Right cardiac atrium (tissue), 5 donors: Measurements from ENCODE around the gene CDKAL1. TPM values are rescaled to one million over a fixed set of nuclear protein-coding genes. Genes with fewer than 3 reads are reported as not detected.
"Not testable (repeated sequence)": the region's sequence is repeated elsewhere in the genome, so short reads cannot be mapped to it uniquely, and the experiment has no call there.

Experiments used
- ATAC-seq, 2 donors: fragments of 200-7000 bp; cut with Tn5 transposase; one replicate each; pipeline versions ENCODE4 v1.8.0 to v1.9.1; 2020; ENCODE audit warnings: moderate library complexity in 2 of 2, mild to moderate bottlenecking in 1 of 2
- DNase-seq, 3 donors: peaks; one replicate each; pipeline ENCODE4 v3.0.0-alpha.2; 2020
- H3K27ac ChIP-seq: one replicate; pipeline ENCODE4 v1.5.1; 2013; ENCODE audit warnings: mild to moderate bottlenecking, low read length, control low read depth, moderate library complexity
- H3K27me3 ChIP-seq: one replicate; pipeline ENCODE4 v1.6.1; 2013; ENCODE audit not compliant: control insufficient read depth, insufficient read depth
- H3K4me1 ChIP-seq: one replicate; pipeline ENCODE4 v1.6.1; 2013; ENCODE audit warnings: low read length; ENCODE audit not compliant: control insufficient read depth, insufficient read depth
- H3K4me3 ChIP-seq: one replicate; pipeline ENCODE4 v1.5.1; 2013; ENCODE audit warnings: low read length, control low read depth
- H3K9me3 ChIP-seq: one replicate; pipeline ENCODE4 v1.6.1; 2013; ENCODE audit warnings: low read length; ENCODE audit not compliant: control insufficient read depth
- WGBS: extraction: QIAGEN DNeasy Blood & Tissue Kit; methylation state at CpG from one replicate; pipeline ENCODE4 v1.1.7; 2013; 5-methylcytosine and 5-hydroxymethylcytosine counted together
- intact Hi-C, 4 donors: fragments of 100-400 bp; cut with DNase I; formaldehyde crosslinking; loops; one replicate each; pipeline versions ENCODE4 v1.11.0 to v1.14.0; 2022 to 2023
- long read RNA-seq, 4 donors: library from polyadenylated mRNA; unstranded; transcript quantifications; one replicate each; pipeline ENCODE4 v2.0.0, GENCODE V29; 2020 to 2021
- polyA plus RNA-seq: library from polyadenylated mRNA; stranded (reverse); fragments of 200-250 nt; gene quantifications from one replicate; pipeline ENCODE4 v1.2.3, GENCODE V29; 2013
- total RNA-seq, 4 donors: library from RNA; stranded (reverse); fragmentation: NEBNext Ultra II Directional; extraction: Animal tissue kit (Norgen Biotek cat#: 25700); gene quantifications; one replicate each; pipeline ENCODE4 v1.2.1, GENCODE V29; 2021
- donor health status: healthy with polysubstance abuse.
- donor health status: DM: no; HTN: yes; CAD: no.
- donor health status: DM: no; HTN: no; CAD: no.
- donor health status: DM: no; HTN: yes; CAD: no; lungs with severe emphysema.
- donor health status: DM: yes; HTN: yes; CAD: no.

Gene CDKAL1
- total RNA-seq (10 to 100 TPM in 3 of 4 donors, 1 to 10 TPM in 1; 9.7 to 11.5 (median 11.0) TPM), polyA plus RNA-seq (3.6 TPM)
- long read RNA-seq, donor 1, transcript CDKAL1-201 (16 exons, 3,272 nt), result major isoform, 13 of 17 reads
- long read RNA-seq, donor 1, partial matches to known transcripts, result 0 of 17 reads
- long read RNA-seq, donor 1, other reads (novel, unspliced or antisense), result 4 of 17 reads
- long read RNA-seq, donor 2, partial matches to known transcripts, result 0 of 7 reads
- long read RNA-seq, donor 2, other reads (novel, unspliced or antisense), result 3 of 7 reads
- long read RNA-seq, donor 3, transcript CDKAL1-201 (16 exons, 3,272 nt), result major isoform, 10 of 22 reads
- long read RNA-seq, donor 3, partial matches to known transcripts, result 4 of 22 reads
- long read RNA-seq, donor 3, other reads (novel, unspliced or antisense), result 8 of 22 reads
- long read RNA-seq, donor 4, partial matches to known transcripts, result 2 of 4 reads
- long read RNA-seq, donor 4, other reads (novel, unspliced or antisense), result 0 of 4 reads

DNA sequence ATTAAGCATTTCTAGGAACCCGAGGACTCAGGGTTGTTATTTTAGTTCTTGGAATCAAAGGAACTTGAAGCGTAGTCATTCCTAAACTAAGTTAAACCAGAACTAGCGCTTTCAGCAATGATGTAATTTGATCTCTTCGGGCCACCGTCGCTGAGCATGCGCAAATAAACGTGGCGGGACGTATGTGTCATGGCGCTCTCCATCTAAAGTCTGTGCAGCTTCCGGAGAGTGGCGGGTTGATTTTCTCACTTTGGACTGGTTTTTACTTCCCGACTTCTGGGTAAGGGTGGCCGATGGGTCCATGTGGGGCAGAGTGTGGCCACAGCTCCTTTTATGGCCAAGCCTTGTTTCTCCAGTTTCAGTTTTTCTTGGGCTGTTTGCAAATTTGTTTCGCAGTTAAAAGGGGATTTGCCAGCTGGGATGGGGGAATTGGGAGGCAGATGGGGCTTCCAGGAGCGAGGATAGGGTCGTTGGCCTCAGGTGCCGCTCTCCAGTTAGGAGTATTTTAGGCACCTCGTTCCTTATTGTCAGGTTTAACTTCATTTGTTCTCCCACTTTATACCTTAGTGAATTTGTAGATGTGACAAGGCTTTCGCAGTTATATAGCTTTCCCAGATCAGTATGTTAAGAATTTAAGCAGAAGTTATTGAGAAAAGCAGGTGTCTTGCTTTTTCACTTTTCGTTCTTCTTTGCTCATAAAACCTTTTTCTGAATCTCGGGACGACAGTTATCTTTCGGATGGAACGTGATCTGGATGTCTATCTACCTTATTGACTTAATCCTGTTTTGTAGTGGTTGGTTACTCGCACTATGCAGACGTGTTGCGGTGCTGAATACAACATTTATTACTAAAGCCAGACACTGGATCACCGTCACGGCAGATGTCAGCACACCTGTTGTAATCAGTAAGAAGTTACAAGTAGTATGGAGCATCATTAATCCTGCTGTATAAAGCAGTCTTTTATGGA lies at the start of gene CDKAL1:
Gene CDKAL1 (plus strand): TSS at position 163 of the 968 bp plus-strand sequence. CDS start 11,894 bp downstream, outside the sequence.
- peak within 1 kb of the TSS; percentile 95 for H3K4me3 ChIP-seq
- H3K27me3 ChIP-seq, result no peaks in the 10 kb centered on the region
- intact Hi-C loops, result loop anchor here in 2 of 4 donors (5.0 to 10.0 kb wide), 2 partner anchors 132 to 440 kb away; partner anchors contain the start of gene E2F3 (in 1 of the 2)
- H3K4me1 ChIP-seq, result no peaks in the 10 kb centered on the region
- H3K9me3 ChIP-seq, result no peaks in the 10 kb centered on the region
- peak; percentile 89 to 94 (median 94) for DNase-seq
- peak within 1 kb of the TSS; percentile 85 for H3K27ac ChIP-seq
- WGBS, result 2% methylated on average over 31 of the region's 31 CpGs
- ATAC-seq, result peak; percentile 92 to 93

DNA sequence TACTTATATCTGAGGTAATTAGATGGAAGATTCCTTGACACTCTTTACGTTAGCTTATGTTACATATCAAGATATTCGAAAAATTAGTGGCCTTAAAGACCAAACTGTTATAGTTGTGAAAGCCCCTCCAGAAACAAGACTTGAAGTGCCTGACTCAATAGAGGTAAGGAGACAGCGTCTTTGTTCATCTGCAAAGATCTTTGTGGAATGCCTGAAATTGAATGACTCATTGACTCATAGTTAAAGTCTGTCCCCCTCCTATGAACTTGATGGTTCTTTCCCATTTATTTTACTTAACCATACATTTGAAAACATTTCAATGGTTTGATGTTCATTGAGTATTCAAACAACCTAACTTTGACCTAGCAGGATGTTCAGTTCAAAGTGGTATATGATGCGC lies 47.6 kb upstream of the CDKAL1 start:
- 97% methylated on average over 4 of the region's 4 CpGs for whole genome bisulfite sequencing
- no peaks in the 10 kb centered on the region for H3K9me3 ChIP-seq
- H3K4me3 ChIP-seq, result no peak overlapping the region
- H3K4me1 ChIP-seq, result no peaks in the 10 kb centered on the region
- ATAC-seq (no peak), DNase-seq (no peak)
- H3K27me3 ChIP-seq, result no peaks in the 10 kb centered on the region
- no peak overlapping the region for H3K27ac ChIP-seq
- intact Hi-C loops, result no loop called here

DNA sequence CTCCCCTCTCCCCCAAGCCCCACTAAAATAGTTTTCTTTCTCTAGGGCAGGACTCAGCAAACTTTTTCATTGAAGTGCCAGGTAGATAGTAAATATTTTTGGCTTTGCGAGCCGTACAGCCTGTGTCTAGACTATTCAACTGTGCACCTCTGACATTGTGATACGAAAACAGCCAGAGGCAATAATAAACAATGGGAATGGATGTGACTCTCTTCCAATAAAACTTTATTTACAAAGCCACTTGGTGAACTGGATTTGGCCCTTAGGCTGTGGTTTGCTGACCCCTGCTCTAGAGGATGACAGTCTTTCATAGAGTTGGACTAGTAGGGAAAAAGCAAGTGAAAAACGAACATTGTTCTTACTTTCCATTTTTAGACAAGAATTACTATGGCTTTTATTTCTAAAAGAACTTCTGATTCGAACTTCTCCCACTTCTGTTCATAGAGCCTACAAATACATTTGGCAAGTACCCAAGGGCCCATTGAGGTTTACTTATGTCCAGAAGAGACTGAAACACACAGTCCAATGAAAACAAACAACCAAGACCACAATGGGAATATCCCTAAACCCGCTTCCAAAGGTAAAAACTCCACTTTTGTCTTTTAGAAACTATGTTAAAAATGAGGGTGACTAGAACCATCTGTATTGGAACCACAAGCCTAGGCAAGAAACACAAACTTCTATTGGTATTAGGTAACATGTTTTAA lies 46.4 kb upstream of the CDKAL1 start:
- Histone ChIP-seq H3K27me3 (no peaks in the 10 kb centered on the region), H3K27ac (no peak overlapping the region), H3K4me3 (no peak overlapping the region), H3K9me3 (no peaks in the 10 kb centered on the region), H3K4me1 (no peaks in the 10 kb centered on the region)
- WGBS, result 91% methylated on average over 6 of the region's 6 CpGs
- DNase-seq (no peak), ATAC-seq (no peak)
- intact Hi-C loops, result no loop called here

DNA sequence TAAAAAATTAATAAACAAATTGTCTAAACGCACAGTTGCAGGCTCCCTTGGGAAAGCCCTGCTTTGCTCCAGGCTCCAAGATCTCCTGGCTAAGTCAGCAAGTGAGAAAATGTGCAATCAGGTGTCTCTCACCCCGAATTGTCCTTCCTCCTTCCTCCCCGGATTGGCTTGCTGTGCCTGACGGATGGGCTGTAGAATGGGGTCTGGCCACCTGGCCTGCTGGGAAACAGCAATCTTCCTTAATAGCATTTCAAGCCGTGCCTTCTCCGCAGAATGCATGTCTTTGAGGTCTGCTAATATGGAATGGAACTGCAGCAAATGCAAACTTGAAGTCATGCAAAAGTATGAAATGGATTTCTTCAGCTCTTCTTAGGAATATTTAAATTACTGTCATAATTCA lies 43.7 kb upstream of the CDKAL1 start:
- intact Hi-C loops, result no loop called here
- no peaks in the 10 kb centered on the region for H3K9me3 ChIP-seq
- ATAC-seq (no peak), DNase-seq (no peak)
- H3K4me1 ChIP-seq, result no peaks in the 10 kb centered on the region
- H3K27me3 ChIP-seq, result no peaks in the 10 kb centered on the region
- 95% methylated on average over 6 of the region's 6 CpGs for WGBS
- H3K4me3 ChIP-seq, result no peak overlapping the region
- H3K27ac ChIP-seq, result no peak overlapping the region

DNA sequence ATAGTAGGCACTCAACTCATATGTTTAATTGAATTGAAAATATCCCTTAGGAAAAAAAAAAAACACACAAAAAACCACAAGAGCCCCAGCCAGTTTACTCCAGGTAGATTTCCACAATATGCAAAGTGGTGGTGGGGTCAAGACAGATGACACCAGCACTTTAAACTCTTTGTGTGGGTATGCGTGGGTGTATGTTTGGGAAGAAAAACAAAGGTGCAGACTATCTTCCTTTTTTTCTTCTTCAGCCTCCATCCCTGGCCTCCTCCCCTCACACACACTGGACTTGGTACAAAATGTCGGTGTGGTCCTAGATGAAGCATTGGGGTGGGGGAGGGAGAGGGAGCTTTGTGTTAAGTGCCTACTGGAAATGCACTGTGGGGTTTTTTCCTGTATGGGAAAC lies 42.2 kb upstream of the CDKAL1 start:
- H3K9me3 ChIP-seq, result no peaks in the 10 kb centered on the region
- H3K4me3 ChIP-seq, result no peak overlapping the region
- H3K27me3 ChIP-seq, result no peaks in the 10 kb centered on the region
- intact Hi-C loops, result no loop called here
- ATAC-seq, result no peak
- 94% methylated on average over 2 of the region's 2 CpGs for WGBS
- no peaks in the 10 kb centered on the region for H3K4me1 ChIP-seq
- DNase-seq, result no peak
- no peak overlapping the region for H3K27ac ChIP-seq

DNA sequence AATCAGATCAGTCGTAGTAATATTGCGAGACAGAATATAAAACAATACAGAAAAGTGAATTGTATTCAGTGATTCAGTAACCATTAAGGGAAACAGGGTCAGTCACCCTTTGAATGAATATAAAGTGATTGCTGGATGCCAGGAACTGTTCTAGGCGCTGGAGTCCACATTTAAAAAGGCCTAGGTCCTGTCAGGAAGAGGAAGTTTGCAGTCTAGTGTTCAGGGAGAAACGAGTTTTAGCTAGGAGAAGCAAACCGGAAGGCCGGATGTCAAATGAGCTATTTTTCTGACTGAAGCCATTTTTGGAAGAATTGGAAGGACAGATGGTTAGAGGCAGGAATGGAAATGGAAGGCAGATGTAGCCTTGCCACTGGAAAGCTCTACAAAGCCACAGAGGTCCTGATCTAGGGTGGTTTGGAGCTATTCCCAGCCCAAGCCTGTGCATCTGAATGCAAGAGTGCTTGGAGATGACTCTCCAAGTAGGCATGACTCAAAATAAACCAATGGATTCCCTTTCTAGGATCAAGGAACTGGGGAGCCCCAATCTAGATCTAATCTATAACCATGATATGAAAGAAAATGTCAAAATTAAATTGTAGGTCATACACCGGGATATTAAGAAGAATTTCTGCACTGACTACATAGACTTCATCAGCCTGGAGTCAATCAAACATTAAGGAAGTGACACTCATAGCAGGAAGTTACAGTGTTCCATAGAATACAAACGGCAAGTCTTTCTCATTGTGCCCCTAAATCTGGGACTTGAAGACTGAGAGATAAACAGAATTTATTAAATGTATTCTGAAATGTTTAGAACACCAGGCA lies 36.8 kb upstream of the CDKAL1 start:
- no peaks in the 10 kb centered on the region for H3K9me3 ChIP-seq
- intact Hi-C loops, result no loop called here
- no peak for DNase-seq
- H3K27ac ChIP-seq, result no peak overlapping the region
- H3K4me1 ChIP-seq, result no peaks in the 10 kb centered on the region
- H3K4me3 ChIP-seq, result no peak overlapping the region
- WGBS, result 65% methylated on average over 8 of the region's 8 CpGs
- no peaks in the 10 kb centered on the region for H3K27me3 ChIP-seq
- ATAC-seq, result no peak

DNA sequence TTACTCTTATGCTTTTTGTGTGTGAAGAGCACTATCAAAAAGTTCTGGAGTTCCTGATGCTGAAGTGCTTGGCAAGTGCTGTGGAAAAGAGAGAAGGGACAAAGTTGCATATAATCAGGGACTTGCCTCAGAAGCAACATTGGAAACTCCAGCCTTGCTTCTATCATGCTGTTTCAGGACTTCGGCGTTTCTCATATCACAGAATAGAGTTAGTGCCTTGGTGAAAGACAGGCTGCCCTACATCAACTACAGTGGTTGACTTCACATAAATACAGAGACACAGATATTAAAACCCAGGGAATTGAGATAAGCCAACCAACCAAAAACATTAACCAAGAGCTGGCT lies 36.2 kb upstream of the CDKAL1 start:
- Histone ChIP-seq H3K27me3 (no peaks in the 10 kb centered on the region), H3K27ac (peak overlapping the region; percentile 19), H3K4me1 (no peaks in the 10 kb centered on the region), H3K4me3 (no peak overlapping the region), H3K9me3 (no peaks in the 10 kb centered on the region)
- no peak for DNase-seq
- ATAC-seq, result no peak
- 80% methylated on average over 2 of the region's 2 CpGs for WGBS
- intact Hi-C loops, result no loop called here

DNA sequence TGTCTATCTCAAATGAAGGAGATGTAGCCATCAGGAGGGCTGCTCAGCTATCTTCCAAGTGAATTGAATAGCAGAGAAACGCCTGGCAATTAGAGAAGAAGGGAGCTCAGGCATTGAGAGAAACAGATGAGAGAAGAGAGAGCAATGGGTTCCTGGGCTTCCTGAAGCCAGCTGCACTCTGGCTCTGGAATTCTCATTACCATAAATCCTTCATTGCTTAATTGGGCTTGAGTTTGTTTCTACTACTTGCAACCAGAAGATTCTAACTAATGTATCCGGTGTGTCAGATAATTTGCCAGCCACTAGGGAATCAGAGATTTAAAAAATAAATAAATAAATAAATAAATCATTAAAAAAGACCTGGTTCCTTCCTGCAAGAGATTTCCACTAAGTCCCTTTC lies 25.0 kb upstream of the CDKAL1 start:
- intact Hi-C loops, result no loop called here
- Histone ChIP-seq H3K4me1 (no peaks in the 10 kb centered on the region), H3K27me3 (no peaks in the 10 kb centered on the region), H3K9me3 (no peaks in the 10 kb centered on the region), H3K27ac (no peak overlapping the region), H3K4me3 (no peak overlapping the region)
- ATAC-seq (no peak), DNase-seq (no peak)
- 62% methylated on average over 2 of the region's 2 CpGs for WGBS

DNA sequence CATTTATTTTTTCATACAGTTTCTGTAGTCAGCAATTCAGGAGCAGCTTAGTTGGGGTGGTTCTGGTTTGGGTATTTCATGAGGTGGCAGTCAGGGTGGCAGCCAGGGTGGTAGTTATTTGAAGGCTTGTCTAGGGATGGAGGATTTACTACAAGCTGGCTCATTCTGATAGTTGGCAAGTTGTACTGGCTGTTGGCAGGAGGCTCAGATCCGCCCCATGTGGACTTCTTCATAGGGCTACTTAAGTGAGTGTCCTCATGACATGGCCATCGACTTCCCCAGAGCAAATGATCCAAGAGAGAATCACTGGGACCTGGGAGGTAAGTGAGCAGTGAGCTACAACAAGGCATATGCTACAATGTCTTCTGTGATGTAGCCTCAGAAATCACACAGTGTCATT lies 22.4 kb upstream of the CDKAL1 start:
- DNase-seq (no peak), ATAC-seq (no peak)
- Histone ChIP-seq H3K9me3 (no peaks in the 10 kb centered on the region), H3K4me3 (no peak overlapping the region), H3K27me3 (no peaks in the 10 kb centered on the region), H3K4me1 (no peaks in the 10 kb centered on the region), H3K27ac (no peak overlapping the region)
- intact Hi-C loops, result no loop called here
- 76% methylated on average over 2 of the region's 2 CpGs for WGBS

DNA sequence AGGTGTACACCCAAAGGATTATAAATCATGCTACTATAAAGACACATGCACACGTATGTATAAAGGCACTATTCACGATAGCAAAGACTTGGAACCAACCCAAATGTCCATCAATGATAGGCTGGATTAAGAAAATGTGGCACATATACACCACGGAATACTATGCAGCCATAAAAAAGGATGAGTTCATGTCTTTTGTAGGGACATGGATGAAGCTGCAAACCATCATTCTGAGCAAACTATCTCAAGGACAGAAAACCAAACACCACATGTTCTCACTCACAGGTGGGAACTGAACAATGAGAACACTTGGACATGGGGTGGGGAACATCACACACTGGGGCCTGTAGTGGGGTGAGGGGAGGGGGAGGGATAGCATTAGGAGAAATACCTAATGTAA lies 9.0 kb upstream of the CDKAL1 start:
- H3K9me3 ChIP-seq, H3K4me3 ChIP-seq, H3K27me3 ChIP-seq, H3K27ac ChIP-seq, DNase-seq, H3K4me1 ChIP-seq, ATAC-seq: not testable (repeated sequence)
- WGBS, result 77% methylated on average over 3 of the region's 3 CpGs
- intact Hi-C loops, result loop anchor here in 3 of 4 donors (2.0 to 10.0 kb wide), 5 partner anchors 110 to 438 kb away; no protein-coding TSS in a partner anchor
